ENCODE data around the gene SDHAF4. TPM values are rescaled to one million over a fixed set of nuclear protein-coding genes. Genes with fewer than 3 reads are reported as not detected.

The SDHAF4 gene
- total RNA-seq (10 to 100 TPM; 12.3 to 13.8 TPM), polyA plus RNA-seq (1 to 10 TPM; 2.7 to 8.8 TPM)

DNA sequence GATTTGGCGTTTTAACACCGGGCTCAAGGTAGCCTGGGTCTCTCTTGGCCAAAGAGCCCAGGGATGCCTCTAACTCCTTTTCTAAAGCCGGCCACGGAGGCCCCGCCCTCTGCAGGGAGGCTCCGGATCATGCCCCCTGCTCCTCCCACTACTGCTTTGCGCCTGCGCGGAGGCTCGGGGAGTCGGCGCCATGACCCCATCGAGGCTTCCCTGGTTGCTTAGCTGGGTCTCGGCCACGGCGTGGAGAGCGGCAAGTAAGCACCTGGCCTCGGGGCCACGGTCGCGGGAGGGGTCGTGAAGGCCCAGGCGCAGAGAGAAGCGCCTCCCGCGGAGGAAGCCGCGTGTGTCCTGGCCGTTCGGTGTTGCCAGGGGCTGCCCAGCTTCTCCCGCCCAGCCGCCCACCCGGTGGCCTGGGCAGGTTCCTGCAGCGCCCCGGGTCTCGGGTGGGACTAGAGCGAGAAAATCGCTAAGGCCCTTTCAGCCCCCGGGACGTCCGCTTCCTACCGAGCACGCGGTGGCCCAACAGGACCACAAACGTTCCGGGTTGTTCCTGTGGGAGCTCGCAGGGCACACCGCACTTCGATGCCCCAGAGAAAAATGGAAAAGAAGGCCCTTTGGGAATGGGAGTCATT lies at the start of gene SDHAF4:
SDHAF4 (plus strand) TSS at position 180 of the 632 bp plus-strand sequence; CDS start at position 191, 11 bp downstream.
- Histone ChIP-seq H3K36me3 (ENCODE audit: insufficient read depth, low read length) (no peaks in the 10 kb centered on the region), H3K27ac (ENCODE audit: low read depth, low read length) (peak within 1 kb of the TSS; percentile 81), H3K9me3 (ENCODE audit: control insufficient read depth in 1 of 2, low read length in 2 of 2) (no peaks in the 10 kb centered on the region), H3K27me3 (ENCODE audit: insufficient read depth, low read length) (no peaks in the 10 kb centered on the region), H3K4me1 (ENCODE audit: insufficient read depth, low read length) (peaks cover 19% of the 10 kb centered on the region), H3K4me3 (ENCODE audit: low read length in 2 of 2) (peak within 1 kb of the TSS; percentile 77 to 85)
- H3K9me3 Mint-ChIP-seq = no peaks in the 10 kb centered on the region
- peak; percentile 93 to 95 (median 94) for DNase-seq
- CTCF ChIA-PET (ENCODE audit: partially characterized antibody) = interaction anchor here (0.5 to 2.8 kb wide), 6 partner anchors 19 to 317 kb away, joined by 3 to 14 read pairs (median 5); partner anchors contain the start of gene SMAP1
- intact Hi-C loops (cut with micrococcal nuclease) = loop anchor here (1.0 to 10.0 kb wide), 5 partner anchors 84 to 772 kb away; partner anchors contain the start of genes FAM135A, LMBRD1 and SMAP1
- H3K36me3 Mint-ChIP-seq = peaks cover 2 to 4% of the 10 kb centered on the region in 2 donors
- H3K27me3 Mint-ChIP-seq = no peaks in the 10 kb centered on the region
- peak within 1 kb of the TSS; percentile 41 to 95 (median 92) for H3K27ac Mint-ChIP-seq
- peak within 1 kb of the TSS; percentile 83 to 93 (median 91) for H3K4me3 Mint-ChIP-seq
- H3K4me1 Mint-ChIP-seq = peaks cover 13 to 25% (median 19%) of the 10 kb centered on the region in 4 donors
- POLR2A ChIA-PET (ENCODE audit: partially characterized antibody) = interaction anchor here (0.6 to 1.9 kb wide), 11 partner anchors 8 to 721 kb away, joined by 3 to 16 read pairs (median 4); partner anchors contain the start of genes FAM135A, OGFRL1 and SMAP1

DNA sequence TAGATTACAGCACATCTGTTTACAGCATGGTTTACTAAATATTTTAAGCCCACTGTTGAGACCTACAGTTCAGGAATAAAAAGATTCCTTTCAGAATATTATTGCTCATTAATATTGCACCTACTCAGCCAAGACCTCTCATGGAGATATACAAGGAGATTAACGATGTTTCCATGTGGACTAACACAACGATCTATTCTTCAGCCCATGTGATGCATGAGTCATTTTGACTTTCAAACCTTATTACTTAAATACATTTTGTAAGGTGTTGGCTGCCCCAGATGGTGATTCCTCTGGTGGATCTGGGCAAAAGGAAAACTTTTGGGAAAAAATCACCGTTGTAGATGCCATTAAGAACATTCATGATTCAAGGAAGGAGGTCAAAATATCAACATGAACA lies 48.0 kb upstream of the SDHAF4 start:
- H3K4me1 ChIP-seq (ENCODE audit: insufficient read depth, low read length) = no peaks in the 10 kb centered on the region
- H3K27ac Mint-ChIP-seq = no peak overlapping the region
- no peak overlapping the region for H3K27ac ChIP-seq (ENCODE audit: low read depth, low read length)
- no peak for DNase-seq
- no peak overlapping the region for H3K4me3 ChIP-seq (ENCODE audit: low read length in 2 of 2)
- intact Hi-C loops (cut with micrococcal nuclease) = no loop called here
- no peaks in the 10 kb centered on the region for H3K9me3 ChIP-seq (ENCODE audit: control insufficient read depth in 1 of 2, low read length in 2 of 2)
- H3K27me3 ChIP-seq (ENCODE audit: insufficient read depth, low read length) = no peaks in the 10 kb centered on the region
- H3K9me3 Mint-ChIP-seq = no peaks in the 10 kb centered on the region
- H3K4me3 Mint-ChIP-seq = no peak overlapping the region
- peaks cover 0 to 7% (median 6%) of the 10 kb centered on the region in 4 donors for H3K4me1 Mint-ChIP-seq
- H3K36me3 ChIP-seq (ENCODE audit: insufficient read depth, low read length) = no peaks in the 10 kb centered on the region
- CTCF ChIA-PET (ENCODE audit: partially characterized antibody) = interaction anchor here (1.1 to 1.6 kb wide), 3 partner anchors 166 to 365 kb away, joined by 4 to 5 read pairs (median 4); no protein-coding TSS in a partner anchor
- H3K36me3 Mint-ChIP-seq = no peaks in the 10 kb centered on the region
- no peaks in the 10 kb centered on the region for H3K27me3 Mint-ChIP-seq
- POLR2A ChIA-PET (ENCODE audit: partially characterized antibody) = no interaction called here

DNA sequence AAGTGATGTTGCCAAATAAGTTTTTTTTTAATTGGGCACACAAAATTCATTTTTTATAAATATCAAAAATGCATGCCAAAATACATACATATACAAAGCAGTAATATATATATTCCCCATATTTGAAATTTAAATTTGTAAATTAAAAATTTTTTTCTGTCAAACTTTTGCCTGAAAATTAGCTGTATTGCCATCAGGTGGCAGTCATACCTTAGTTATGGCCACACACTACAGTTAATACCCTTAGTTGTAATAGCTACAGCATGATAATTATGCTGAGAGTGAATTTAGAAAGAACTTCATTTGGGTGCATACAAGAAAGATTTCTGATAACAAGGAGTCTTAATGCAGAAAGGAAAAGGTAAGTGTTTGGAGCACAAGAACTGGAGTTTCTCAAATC lies 46.2 kb upstream of the SDHAF4 start:
- Histone ChIP-seq H3K4me1 (ENCODE audit: insufficient read depth, low read length) (no peaks in the 10 kb centered on the region), H3K27me3 (ENCODE audit: insufficient read depth, low read length) (no peaks in the 10 kb centered on the region), H3K9me3 (ENCODE audit: control insufficient read depth in 1 of 2, low read length in 2 of 2) (no peaks in the 10 kb centered on the region), H3K36me3 (ENCODE audit: insufficient read depth, low read length) (no peaks in the 10 kb centered on the region), H3K4me3 (ENCODE audit: low read length in 2 of 2) (no peak overlapping the region), H3K27ac (ENCODE audit: low read depth, low read length) (no peak overlapping the region)
- Mint-ChIP-seq H3K4me1 (peaks cover 0 to 7% (median 6%) of the 10 kb centered on the region in 4 donors), H3K4me3 (no peak overlapping the region), H3K9me3 (no peaks in the 10 kb centered on the region), H3K27me3 (no peaks in the 10 kb centered on the region), H3K36me3 (peaks cover 3 to 5% of the 10 kb centered on the region in 2 donors), H3K27ac (no peak overlapping the region)
- intact Hi-C loops (cut with micrococcal nuclease) = loop anchor here (1.0 to 2.0 kb wide), 3 partner anchors 166 to 436 kb away; partner anchors contain the start of gene B3GAT2
- ChIA-PET POLR2A (ENCODE audit: partially characterized antibody) (no interaction called here), CTCF (ENCODE audit: partially characterized antibody) (interaction anchor here (0.6 to 5.8 kb wide), 16 partner anchors 26 to 435 kb away, joined by 3 to 51 read pairs (median 4); partner anchors contain the start of genes B3GAT2 and SMAP1)
- DNase-seq = peak; percentile 12 to 41 (median 28)

DNA sequence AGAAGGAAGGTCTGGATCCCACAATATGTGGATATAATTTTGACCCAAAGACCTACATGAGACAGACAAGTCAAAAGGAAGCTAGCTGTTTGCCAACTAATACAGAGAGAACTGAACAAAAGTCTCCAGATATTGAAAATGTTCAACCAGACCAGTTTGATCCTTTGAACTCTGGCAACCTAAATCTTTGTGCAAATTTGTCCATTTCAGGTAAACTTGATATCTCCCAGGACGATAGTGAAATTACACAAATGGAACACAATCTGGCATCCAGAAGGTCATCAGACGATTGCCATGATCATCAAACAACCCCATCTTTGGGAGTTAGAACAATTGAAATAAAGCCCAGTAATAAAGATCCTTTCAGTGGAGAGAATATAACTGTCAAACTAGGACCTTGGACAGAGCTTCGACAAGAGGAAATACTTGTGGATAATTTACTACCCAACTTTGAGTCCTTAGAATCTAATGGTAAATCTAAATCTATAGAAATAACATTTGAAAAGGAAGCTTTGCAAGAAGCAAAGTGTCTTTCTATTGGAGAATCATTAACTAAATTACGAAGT lies 41.9 kb upstream of the SDHAF4 start:
- Histone ChIP-seq H3K36me3 (ENCODE audit: insufficient read depth, low read length) (peaks cover 4% of the 10 kb centered on the region), H3K4me3 (ENCODE audit: low read length in 2 of 2) (no peak overlapping the region), H3K27me3 (ENCODE audit: insufficient read depth, low read length) (no peaks in the 10 kb centered on the region), H3K9me3 (ENCODE audit: control insufficient read depth in 1 of 2, low read length in 2 of 2) (no peaks in the 10 kb centered on the region), H3K4me1 (ENCODE audit: insufficient read depth, low read length) (no peaks in the 10 kb centered on the region), H3K27ac (ENCODE audit: low read depth, low read length) (no peak overlapping the region)
- Mint-ChIP-seq H3K27ac (no peak overlapping the region), H3K4me3 (no peak overlapping the region), H3K27me3 (no peaks in the 10 kb centered on the region), H3K36me3 (peaks cover 7 to 13% of the 10 kb centered on the region in 2 donors), H3K9me3 (no peaks in the 10 kb centered on the region), H3K4me1 (no peaks in the 10 kb centered on the region)
- intact Hi-C loops (cut with micrococcal nuclease) = no loop called here
- ChIA-PET POLR2A (ENCODE audit: partially characterized antibody) (no interaction called here), CTCF (ENCODE audit: partially characterized antibody) (interaction anchor here (1.6 to 5.8 kb wide), 2 partner anchors 11 to 360 kb away, joined by 4 to 51 read pairs; no protein-coding TSS in a partner anchor)
- DNase-seq = no peak

DNA sequence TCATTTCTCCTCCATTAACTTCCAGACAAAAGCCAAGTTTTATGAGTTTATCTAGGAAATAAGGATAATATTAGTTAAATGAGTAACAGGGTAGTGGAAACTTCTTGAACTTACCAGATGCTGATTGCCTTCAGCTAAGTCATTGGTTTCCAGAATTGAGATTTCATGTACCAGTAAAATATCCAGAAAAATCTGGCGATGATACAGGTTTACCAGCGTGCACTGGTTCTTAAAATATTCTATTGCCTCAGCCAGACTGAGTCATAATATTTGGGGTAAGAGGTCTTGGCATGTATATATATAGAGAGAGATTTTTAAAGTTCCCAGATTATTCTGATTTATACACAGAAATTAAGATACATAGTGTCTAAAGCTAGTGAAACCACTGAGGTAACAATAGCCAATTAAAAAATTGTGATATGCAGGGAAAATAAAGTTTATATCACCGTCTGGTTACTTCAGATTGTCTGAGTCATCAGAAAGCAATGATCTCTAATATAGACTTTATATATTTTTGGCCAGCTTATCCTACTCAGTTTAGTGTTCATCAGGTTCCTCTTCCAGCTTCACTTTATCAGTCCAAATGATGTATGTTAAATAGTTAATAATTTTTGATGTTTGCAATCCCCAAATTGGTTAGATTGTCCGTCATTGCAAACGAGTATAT lies 39.5 kb upstream of the SDHAF4 start:
- intact Hi-C loops (cut with micrococcal nuclease) = no loop called here
- H3K36me3 ChIP-seq (ENCODE audit: insufficient read depth, low read length) = peaks cover 4% of the 10 kb centered on the region
- no peaks in the 10 kb centered on the region for H3K9me3 Mint-ChIP-seq
- H3K4me1 ChIP-seq (ENCODE audit: insufficient read depth, low read length) = no peaks in the 10 kb centered on the region
- POLR2A ChIA-PET (ENCODE audit: partially characterized antibody) = no interaction called here
- H3K9me3 ChIP-seq (ENCODE audit: control insufficient read depth in 1 of 2, low read length in 2 of 2) = no peaks in the 10 kb centered on the region
- H3K4me1 Mint-ChIP-seq = no peaks in the 10 kb centered on the region
- H3K27ac Mint-ChIP-seq = no peak overlapping the region
- peaks cover 7 to 13% of the 10 kb centered on the region in 2 donors for H3K36me3 Mint-ChIP-seq
- H3K27me3 Mint-ChIP-seq = no peaks in the 10 kb centered on the region
- DNase-seq = no peak
- H3K4me3 ChIP-seq (ENCODE audit: low read length in 2 of 2) = no peak overlapping the region
- H3K27ac ChIP-seq (ENCODE audit: low read depth, low read length) = no peak overlapping the region
- H3K4me3 Mint-ChIP-seq = no peak overlapping the region
- H3K27me3 ChIP-seq (ENCODE audit: insufficient read depth, low read length) = no peaks in the 10 kb centered on the region
- CTCF ChIA-PET (ENCODE audit: partially characterized antibody) = interaction anchor here (0.8 to 1.2 kb wide), 3 partner anchors 10 to 429 kb away, joined by 3 read pairs; no protein-coding TSS in a partner anchor

DNA sequence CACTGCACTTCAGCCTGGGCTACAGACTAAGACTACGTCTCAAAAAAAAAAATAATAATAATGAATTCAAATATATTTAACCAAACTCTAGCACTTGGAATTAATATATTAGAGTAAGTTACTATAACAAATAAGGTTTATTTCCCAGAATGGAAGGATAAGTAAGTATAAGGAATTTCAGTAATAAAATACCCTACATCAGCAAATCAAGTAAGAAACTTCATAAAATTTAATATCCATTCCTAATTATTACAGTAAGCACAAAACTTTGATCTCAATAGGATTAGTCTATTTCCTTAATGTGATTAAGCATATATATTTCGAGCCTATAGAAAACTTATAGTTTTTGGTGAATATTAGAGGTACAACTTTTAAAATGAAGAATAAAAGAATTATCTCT lies 36.7 kb upstream of the SDHAF4 start:
- Histone ChIP-seq H3K4me3 (ENCODE audit: low read length in 2 of 2) (no peak overlapping the region), H3K4me1 (ENCODE audit: insufficient read depth, low read length) (no peaks in the 10 kb centered on the region), H3K27me3 (ENCODE audit: insufficient read depth, low read length) (no peaks in the 10 kb centered on the region), H3K36me3 (ENCODE audit: insufficient read depth, low read length) (peaks cover 4% of the 10 kb centered on the region), H3K27ac (ENCODE audit: low read depth, low read length) (no peak overlapping the region), H3K9me3 (ENCODE audit: control insufficient read depth in 1 of 2, low read length in 2 of 2) (no peaks in the 10 kb centered on the region)
- H3K36me3 Mint-ChIP-seq = peaks cover 3 to 13% of the 10 kb centered on the region in 2 donors
- DNase-seq = no peak
- H3K9me3 Mint-ChIP-seq = no peaks in the 10 kb centered on the region
- no peak overlapping the region for H3K4me3 Mint-ChIP-seq
- intact Hi-C loops (cut with micrococcal nuclease) = no loop called here
- H3K27ac Mint-ChIP-seq = no peak overlapping the region
- no peaks in the 10 kb centered on the region for H3K4me1 Mint-ChIP-seq
- CTCF ChIA-PET (ENCODE audit: partially characterized antibody) = no interaction called here
- POLR2A ChIA-PET (ENCODE audit: partially characterized antibody) = no interaction called here
- H3K27me3 Mint-ChIP-seq = no peaks in the 10 kb centered on the region

DNA sequence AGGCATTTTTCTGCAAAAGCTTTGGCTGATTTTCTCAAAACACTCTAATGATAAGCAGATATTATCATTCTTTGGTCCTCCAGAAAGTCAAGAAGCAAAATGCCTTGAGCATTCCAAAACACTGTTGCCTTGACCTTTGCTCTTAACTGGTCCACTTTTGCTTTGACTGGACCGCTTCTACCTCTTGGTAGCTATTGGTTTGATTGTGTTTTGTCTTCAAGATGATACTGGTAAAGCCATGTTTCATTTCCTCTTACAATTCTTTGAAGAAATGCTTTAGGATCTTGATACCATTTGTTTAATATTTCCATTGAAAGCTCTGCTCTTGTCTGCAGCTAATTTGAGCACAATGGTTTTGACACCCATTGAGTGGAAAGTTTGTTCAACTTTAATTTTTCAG lies 35.6 kb upstream of the SDHAF4 start:
- Histone ChIP-seq H3K36me3 (ENCODE audit: insufficient read depth, low read length) (peaks cover 4% of the 10 kb centered on the region), H3K4me3 (ENCODE audit: low read length in 2 of 2) (no peak overlapping the region), H3K4me1 (ENCODE audit: insufficient read depth, low read length) (no peaks in the 10 kb centered on the region), H3K27me3 (ENCODE audit: insufficient read depth, low read length) (no peaks in the 10 kb centered on the region), H3K27ac (ENCODE audit: low read depth, low read length) (no peak overlapping the region), H3K9me3 (ENCODE audit: control insufficient read depth in 1 of 2, low read length in 2 of 2) (no peaks in the 10 kb centered on the region)
- Mint-ChIP-seq H3K4me1 (no peaks in the 10 kb centered on the region), H3K4me3 (no peak overlapping the region), H3K27ac (no peak overlapping the region), H3K36me3 (peaks cover 2 to 13% of the 10 kb centered on the region in 2 donors), H3K27me3 (no peaks in the 10 kb centered on the region), H3K9me3 (no peaks in the 10 kb centered on the region)
- CTCF ChIA-PET (ENCODE audit: partially characterized antibody) = no interaction called here
- POLR2A ChIA-PET (ENCODE audit: partially characterized antibody) = no interaction called here
- intact Hi-C loops (cut with micrococcal nuclease) = no loop called here
- DNase-seq = no peak
